HG03521 (cell line): ENCODE data around the gene THBS4.
"Not testable (repeated sequence)": the region's sequence is repeated elsewhere in the genome, so short reads cannot be mapped to it uniquely, and the experiment has no call there.

ENCODE experiments used
- ATAC-seq: cut with Tn5 transposase; IDR thresholded peaks from one replicate; pipeline ENCODE4 v1.9.1; 2021; ENCODE audit warnings: mild to moderate bottlenecking, moderate library complexity; ENCODE audit not compliant: unreplicated experiment

The THBS4 gene

DNA sequence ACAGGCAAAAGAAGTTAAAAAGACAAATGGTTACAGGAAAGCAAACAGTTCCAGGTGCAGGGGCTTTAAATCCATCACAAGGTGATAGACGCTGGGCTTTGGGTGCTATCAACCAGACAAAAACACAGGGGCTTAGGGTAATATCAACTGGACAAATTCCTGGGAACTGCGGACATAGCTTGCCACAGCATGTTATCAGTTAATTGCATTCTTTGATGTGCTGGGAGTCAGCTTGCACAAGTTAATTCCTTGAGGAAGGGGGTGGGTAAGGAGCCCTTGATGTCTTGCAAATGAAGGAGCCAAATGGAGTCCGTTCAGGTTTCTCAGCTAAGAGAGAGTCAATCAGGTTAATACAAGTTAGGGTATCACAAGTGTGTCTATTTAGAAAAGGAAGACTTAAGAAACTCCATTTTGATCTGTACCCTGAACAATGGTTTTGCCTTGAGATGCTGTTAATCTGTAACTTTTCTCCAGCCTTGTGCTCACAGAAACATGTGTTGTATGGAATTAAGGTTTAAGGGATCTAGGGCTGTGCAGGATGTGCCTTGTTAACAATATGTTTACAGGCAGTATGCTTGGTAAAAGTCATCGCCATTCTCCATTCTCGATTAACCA lies 76.3 kb downstream of the THBS4 start:
- ATAC-seq = not testable (repeated sequence)

DNA sequence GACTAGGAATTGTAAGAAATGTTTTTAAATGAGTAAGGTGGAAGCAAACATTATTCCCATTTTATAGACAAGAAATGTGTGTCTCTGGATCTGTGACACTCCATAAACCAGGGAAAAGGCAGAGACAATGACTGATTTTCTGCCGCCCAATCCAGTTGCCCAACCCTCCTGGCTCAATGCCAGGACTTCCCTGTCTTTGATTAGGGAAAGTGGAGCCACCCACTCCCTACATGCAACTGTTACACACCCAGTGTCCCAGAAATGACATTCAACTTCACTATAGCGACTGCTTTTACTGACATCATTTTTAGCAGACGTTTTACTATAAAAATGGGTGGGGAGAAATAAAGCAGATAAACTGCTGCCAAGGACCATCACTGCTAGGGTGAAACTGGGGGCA lies 79.7 kb downstream of the THBS4 start:
- ATAC-seq = no peak

DNA sequence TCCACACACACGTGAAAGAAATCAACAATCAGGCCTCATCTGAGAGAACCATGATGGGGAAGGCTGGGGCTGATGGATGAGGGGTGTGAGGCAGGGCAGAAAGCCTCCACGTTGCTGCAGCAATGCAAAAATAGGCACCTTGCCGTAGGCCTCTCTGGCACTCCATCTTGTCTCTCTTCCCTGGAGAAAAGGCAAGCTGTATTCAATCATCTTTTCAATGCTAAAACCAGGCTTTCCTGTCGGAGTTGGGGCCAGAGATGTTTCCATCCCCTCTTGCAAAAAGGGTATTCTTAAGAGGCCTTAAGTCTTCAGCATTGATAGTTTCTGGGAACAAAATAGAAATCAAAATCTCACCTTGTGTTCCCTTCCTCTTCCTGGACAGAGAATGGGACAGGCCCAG lies 80.9 kb downstream of the THBS4 start:
- ATAC-seq = no peak

- no peak for ATAC-seq
Measured at GRCh38 chr5:80116465-80116864, 81.3 kb downstream of the THBS4 start.

DNA sequence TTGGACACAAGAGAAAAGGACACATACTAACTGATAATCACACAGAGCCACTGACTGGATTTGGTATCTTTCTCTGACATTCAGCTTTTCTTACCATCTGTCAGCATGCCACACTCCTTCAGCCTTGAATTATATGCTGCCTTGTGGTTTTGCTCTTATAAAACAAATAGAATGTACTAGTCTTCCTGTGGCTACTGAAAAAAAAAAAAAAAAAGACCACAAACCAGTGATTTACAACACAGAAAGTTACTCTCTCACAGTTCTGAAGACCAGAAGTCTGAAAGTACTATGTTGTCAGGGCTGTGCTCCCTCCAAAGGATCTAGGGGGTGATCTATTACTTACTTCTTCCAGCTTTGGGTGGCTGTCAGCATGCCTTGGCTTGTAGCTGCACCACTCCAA lies 82.3 kb downstream of the THBS4 start:
- ATAC-seq = no peak

DNA sequence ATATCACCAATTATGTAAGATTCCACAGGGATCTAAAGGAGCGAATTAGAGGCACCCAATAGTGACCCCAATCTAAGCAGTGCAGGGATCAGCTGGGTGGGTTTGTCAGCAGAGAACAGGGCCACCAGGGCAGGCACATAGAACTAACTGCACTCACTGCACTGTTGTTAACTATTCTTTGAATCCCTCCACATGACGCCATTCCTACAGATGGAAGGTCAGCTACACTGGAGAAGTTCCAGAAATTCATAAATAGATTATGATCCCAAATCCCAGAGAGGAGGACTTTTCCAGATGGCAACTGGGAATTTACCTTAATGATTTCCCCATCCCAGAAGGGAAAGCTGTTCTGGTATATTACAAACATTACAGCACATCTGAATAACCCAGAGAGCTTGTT lies 84.2 kb downstream of the THBS4 start:
- ATAC-seq = no peak

- ATAC-seq = no peak
Measured at GRCh38 chr5:80122579-80122978, 87.4 kb downstream of the THBS4 start.

GRCh38 chr5:80124121-80124918 lies 89.2 kb downstream of the THBS4 start:
- ATAC-seq = no peak

GRCh38 chr5:80125022-80125961 lies 90.1 kb downstream of the THBS4 start:
- peak; percentile 75 for ATAC-seq

GRCh38 chr5:80125962-80126480 lies 90.9 kb downstream of the THBS4 start:
- ATAC-seq = peak; percentile 53

GRCh38 chr5:80127116-80127552 lies 92.0 kb downstream of the THBS4 start:
- no peak for ATAC-seq

DNA sequence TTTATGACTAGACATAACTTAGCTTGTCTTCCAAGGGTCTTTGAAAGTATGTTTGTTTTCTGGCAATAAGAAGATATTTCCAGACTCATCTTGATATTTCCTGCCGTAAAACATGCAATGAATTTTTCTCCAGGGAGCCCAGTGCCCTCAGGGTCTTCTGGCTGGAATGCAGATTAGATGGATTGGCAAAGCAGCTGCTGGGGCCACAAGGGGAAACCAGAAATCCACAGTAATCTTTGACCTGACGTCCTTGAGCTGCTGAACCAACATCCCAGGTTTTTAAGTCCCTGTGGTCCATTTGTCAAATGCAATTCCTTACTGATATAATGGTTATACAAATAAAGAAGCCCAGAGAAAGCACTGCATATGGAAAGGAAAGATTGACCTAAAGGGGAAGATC lies 93.0 kb downstream of the THBS4 start:
- no peak for ATAC-seq

- ATAC-seq = no peak
Measured at GRCh38 chr5:80129146-80129545, 94.0 kb downstream of the THBS4 start.
